Keratinocyte (primary cell): ENCODE measurements around the gene CCDC192.

Experiments used
- EZH2 ChIP-seq: IDR thresholded peaks from one replicate; pipeline ENCODE4 v1.6.1; 2012; ENCODE audit warnings: inconsistent platforms, mild to moderate bottlenecking, low read length, moderate library complexity
- TF ChIP-seq, protein P1 (sequence below), 3 experiments: IDR thresholded peaks in 1 of 3; conservative IDR thresholded peaks in 1 of 3; optimal IDR thresholded peaks in 1 of 3; 2 replicates in 2 of 3; 3 replicates in 1 of 3; pipeline versions ENCODE3 to v1.5.1; 2011; ENCODE audit warnings: low read length in 3 of 3, mild to moderate bottlenecking in 3 of 3, moderate library complexity in 2 of 3, control low read depth in 1 of 3, inconsistent platforms in 1 of 3; ENCODE audit not compliant: insufficient read depth in 2 of 3; ENCODE audit errors: extremely low read depth in 1 of 3

DNA sequence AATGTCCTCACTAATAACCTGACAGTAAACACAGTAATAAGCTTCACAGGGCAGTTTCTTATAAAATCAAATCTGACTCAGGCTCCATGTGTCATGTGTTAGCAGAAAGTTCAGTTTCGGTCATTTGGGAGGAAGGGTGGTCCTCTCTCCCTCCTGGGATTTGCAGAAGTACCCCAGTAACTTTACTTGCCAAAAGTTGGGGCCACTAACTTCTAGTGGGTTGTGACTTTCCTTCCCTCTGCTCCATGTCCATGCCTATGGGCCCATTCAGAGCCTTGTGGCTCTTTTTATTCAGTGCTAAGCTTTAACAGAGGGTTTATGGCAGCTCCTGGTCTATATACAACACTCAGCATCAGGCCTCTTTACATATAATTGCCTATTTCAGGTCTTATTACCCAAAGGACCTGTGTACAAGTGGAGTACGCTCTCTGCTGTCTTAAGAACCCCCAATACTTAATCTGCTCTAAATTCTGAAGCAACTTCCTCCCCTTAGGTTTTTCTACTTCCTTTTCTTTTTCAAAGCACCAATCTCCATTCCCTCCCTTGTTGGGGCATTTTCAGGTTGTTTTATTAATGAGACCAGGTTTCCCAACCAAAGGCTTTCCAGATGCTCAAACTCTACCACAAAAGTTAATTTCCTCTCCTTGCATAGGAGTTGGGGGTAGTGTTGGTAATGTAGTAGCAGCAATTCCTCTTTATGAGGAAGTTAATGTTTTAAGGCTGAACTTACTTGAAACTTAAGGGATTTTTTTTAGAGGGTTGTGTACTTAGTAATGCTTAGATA is 107.7 kb downstream of the CCDC192 start:
- TF ChIP-seq EZH2, result no peak
- TF ChIP-seq, protein P1, sequence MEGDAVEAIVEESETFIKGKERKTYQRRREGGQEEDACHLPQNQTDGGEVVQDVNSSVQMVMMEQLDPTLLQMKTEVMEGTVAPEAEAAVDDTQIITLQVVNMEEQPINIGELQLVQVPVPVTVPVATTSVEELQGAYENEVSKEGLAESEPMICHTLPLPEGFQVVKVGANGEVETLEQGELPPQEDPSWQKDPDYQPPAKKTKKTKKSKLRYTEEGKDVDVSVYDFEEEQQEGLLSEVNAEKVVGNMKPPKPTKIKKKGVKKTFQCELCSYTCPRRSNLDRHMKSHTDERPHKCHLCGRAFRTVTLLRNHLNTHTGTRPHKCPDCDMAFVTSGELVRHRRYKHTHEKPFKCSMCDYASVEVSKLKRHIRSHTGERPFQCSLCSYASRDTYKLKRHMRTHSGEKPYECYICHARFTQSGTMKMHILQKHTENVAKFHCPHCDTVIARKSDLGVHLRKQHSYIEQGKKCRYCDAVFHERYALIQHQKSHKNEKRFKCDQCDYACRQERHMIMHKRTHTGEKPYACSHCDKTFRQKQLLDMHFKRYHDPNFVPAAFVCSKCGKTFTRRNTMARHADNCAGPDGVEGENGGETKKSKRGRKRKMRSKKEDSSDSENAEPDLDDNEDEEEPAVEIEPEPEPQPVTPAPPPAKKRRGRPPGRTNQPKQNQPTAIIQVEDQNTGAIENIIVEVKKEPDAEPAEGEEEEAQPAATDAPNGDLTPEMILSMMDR (optimal IDR thresholded peaks at IDR 0.05 in 1 of 3, IDR thresholded peaks at IDR 0.05 in 1 of 3, conservative IDR thresholded peaks at IDR 0.05 in 1 of 3; ENCODE audit: extremely low read depth in 1 of 3, insufficient read depth in 2 of 3, low read length in 3 of 3), result no peak
